GM19395 (cell line): Measurements from ENCODE around the gene CYP17A1.
"Not testable (repeated sequence)": the region's sequence is repeated elsewhere in the genome, so short reads cannot be mapped to it uniquely, and the experiment has no call there.

Source experiments
- ATAC-seq: cut with Tn5 transposase; IDR thresholded peaks from one replicate; pipeline ENCODE4 v1.9.1; 2021; ENCODE audit warnings: mild to moderate bottlenecking, moderate library complexity; ENCODE audit not compliant: unreplicated experiment

The CYP17A1 gene

GRCh38 chr10:102838276-102838927 is 1.2 kb upstream of the CYP17A1 start:
- ATAC-seq: not testable (repeated sequence)

GRCh38 chr10:102835007-102835482 is 2.2 kb downstream of the CYP17A1 start:
- no peak for ATAC-seq

GRCh38 chr10:102834143-102834542 is 3.1 kb downstream of the CYP17A1 start:
- no peak for ATAC-seq

GRCh38 chr10:102832987-102833386 is 4.2 kb downstream of the CYP17A1 start:
- no peak for ATAC-seq

GRCh38 chr10:102832248-102832647 is 5.0 kb downstream of the CYP17A1 start:
- ATAC-seq: no peak

GRCh38 chr10:102831322-102832071 is 5.7 kb downstream of the CYP17A1 start:
- no peak for ATAC-seq

DNA sequence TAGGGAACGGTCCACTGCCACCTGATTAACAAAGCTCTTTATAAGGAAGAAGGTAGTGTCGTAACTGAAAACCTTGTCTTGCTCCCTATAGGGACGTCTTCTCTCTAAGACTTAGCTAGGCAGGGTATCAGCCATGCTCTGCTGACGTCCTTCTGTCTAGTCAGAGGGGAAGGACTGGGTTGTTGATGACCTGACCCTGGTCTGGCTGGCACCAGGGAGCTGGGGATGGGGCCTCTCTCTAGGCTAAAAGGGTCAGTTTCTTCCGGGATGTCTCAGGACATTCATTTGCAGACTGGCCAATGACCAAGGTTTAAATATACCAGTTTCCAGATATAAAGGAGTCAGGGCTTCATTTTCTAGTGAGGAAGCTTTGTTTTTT is 9.6 kb downstream of the CYP17A1 start:
- no peak for ATAC-seq

GRCh38 chr10:102826148-102826796 is 10.9 kb downstream of the CYP17A1 start:
- ATAC-seq: no peak

- no peak for ATAC-seq
Measured at GRCh38 chr10:102824664-102825063, 12.5 kb downstream of the CYP17A1 start.

- no peak for ATAC-seq
Measured at GRCh38 chr10:102822222-102822621, 15.0 kb downstream of the CYP17A1 start.

DNA sequence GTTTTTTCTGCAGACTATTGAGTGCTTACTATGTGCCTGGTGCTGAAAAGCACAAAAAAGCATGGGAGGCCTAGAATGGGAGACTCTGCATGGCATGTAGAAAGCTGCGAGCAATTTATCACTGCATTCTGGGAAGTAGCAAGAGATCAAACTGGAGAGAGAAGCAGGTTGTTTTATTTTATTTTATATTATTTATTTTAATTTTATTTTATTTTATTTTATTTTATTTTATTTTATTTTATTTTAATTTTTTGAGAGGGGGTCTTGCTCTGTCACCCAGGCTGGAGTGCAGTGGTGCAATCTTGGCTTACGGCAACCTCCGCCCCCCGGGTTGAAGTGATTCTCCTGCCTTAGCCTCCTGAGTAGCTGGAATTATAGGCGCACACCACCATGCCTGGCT is 17.2 kb downstream of the CYP17A1 start:
- ATAC-seq: not testable (repeated sequence)

GRCh38 chr10:102819054-102819453 is 18.2 kb downstream of the CYP17A1 start:
- ATAC-seq: no peak

GRCh38 chr10:102817175-102817574 is 20.0 kb downstream of the CYP17A1 start:
- no peak for ATAC-seq

- ATAC-seq: no peak
Measured at GRCh38 chr10:102815790-102816549, 21.2 kb downstream of the CYP17A1 start.

DNA sequence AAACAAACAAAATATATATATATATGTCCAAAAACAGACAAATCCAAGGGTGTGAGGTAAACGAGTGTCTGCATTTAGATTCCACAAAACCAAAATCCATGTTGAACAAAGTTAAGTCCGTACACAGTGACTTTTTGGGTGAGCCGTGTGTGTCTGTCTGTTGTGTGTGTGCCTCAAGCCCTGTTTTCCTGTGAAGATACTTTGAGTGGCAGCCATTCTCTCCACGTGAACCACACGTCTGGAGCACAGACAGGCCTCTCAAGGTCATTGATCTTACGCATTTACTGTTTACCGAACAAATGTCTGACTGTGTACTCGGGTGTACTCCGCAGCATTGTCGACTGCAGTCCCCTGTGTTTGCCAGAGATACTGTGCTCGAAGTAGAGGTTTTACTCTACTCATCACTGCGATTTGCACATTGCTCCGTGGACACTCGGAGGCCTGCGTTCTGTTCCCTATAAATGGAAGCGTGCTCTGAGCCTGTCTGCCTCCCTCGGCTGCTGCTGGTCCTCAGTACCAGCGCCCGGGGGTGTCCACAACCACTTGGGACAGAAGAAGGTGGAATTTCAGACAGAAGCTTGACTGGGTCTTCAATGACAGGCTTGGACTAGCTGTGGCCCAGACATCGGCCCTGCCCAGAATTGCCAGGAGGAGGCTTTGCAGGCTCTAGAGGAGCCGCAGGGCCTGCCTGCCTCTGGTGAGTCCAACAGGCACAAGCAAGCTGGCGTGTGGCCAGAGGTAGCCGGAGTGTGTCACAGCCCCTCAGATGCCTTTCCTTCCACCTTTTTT is 22.1 kb downstream of the CYP17A1 start:
- no peak for ATAC-seq

GRCh38 chr10:102814453-102814871 is 22.8 kb downstream of the CYP17A1 start:
- ATAC-seq: no peak

DNA sequence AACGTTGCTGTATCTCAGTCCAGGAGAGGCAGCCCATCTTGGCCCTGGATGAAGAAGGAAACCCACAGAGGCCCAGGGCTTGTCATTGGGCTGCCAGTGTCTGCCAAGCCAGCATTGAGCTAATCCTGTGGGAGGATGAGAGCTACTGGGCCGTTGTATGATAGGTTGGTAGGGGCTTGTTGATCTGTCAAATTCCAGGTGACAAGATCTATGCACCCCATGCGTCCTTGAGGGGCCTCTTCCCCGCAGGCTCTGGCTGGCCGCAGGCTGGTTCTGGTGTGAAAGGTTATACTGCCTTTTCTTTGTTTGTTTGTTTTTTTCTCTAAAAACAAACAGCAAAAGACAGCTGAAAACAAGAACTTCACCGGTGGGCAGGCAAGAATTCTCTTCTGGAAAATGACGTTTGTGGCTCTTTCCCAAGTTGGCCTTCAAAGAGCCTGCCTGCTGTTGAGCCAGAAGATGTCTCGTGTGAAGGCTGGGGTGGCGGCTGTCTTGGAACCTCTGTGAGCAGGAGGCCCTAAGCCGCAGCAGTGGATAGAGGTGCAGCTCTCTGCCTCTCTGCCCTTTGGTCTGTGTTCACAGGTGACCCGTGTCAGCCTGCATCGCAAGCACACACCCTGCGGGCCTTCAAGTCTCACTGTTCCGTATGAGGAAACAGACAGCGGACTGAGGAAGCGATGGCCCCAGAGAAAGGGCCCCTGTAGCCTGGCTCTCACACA is 23.3 kb downstream of the CYP17A1 start:
- ATAC-seq: no peak

GRCh38 chr10:102813017-102813541 is 24.1 kb downstream of the CYP17A1 start:
- no peak for ATAC-seq

- ATAC-seq: no peak
Measured at GRCh38 chr10:102812231-102812876, 24.9 kb downstream of the CYP17A1 start.
